Measurements from ENCODE around the gene RNF32. TPM values are rescaled to one million over a fixed set of nuclear protein-coding genes. Genes with fewer than 3 reads are reported as not detected.

Gene RNF32
- total and polyA plus RNA-seq, 7 donors = 0.36 to 3.7 (median 1.5) TPM

GRCh38 chr7:156655983-156656382 lies 15.4 kb downstream of the RNF32 start:
- TF ChIP-seq, protein P1, sequence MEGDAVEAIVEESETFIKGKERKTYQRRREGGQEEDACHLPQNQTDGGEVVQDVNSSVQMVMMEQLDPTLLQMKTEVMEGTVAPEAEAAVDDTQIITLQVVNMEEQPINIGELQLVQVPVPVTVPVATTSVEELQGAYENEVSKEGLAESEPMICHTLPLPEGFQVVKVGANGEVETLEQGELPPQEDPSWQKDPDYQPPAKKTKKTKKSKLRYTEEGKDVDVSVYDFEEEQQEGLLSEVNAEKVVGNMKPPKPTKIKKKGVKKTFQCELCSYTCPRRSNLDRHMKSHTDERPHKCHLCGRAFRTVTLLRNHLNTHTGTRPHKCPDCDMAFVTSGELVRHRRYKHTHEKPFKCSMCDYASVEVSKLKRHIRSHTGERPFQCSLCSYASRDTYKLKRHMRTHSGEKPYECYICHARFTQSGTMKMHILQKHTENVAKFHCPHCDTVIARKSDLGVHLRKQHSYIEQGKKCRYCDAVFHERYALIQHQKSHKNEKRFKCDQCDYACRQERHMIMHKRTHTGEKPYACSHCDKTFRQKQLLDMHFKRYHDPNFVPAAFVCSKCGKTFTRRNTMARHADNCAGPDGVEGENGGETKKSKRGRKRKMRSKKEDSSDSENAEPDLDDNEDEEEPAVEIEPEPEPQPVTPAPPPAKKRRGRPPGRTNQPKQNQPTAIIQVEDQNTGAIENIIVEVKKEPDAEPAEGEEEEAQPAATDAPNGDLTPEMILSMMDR (IDR thresholded peaks at IDR 0.05) = no peak
- TF ChIP-seq EP300 (IDR thresholded peaks at IDR 0.05) (no peak), POLR2A (IDR thresholded peaks at IDR 0.05) (no peak), POLR2AphosphoS5 (IDR thresholded peaks at IDR 0.05) (no peak)
- Histone ChIP-seq H3K36me3 (no peaks in the 10 kb centered on the region), H3K27me3 (peaks cover 0 to 65% (median 12%) of the 10 kb centered on the region in 3 donors), H3K4me3 (no peak overlapping the region), H3K4me1 (no peaks in the 10 kb centered on the region), H3K27ac (no peak overlapping the region), H3K9me3 (no peaks in the 10 kb centered on the region)
- WGBS, 2 donors = 66 to 80% methylated on average over 4 of the region's 4 CpGs
- intact Hi-C loops (cut with DNase I) = no loop called here
- no peak for DNase-seq

DNA sequence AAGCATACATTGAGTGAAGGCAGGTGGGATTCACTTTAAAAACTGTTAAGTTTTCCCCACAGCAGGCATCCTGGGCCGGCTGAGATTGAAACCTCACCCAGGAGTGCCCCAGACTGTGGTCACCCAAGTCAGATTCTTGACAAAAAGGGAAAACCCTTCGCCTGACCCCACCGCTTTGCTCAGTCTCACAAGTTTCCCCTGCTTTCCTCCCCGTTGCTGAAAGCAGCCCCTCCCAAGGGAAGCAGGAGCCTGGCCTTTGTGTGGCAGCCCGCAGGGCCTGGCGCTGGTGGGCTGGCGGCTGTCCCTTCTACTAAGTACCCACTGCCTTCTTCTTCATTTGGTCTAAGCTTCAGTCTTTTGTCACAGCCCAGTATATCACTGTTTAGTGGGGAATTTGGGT lies 16.0 kb downstream of the RNF32 start:
- Histone ChIP-seq H3K4me3 (no peak overlapping the region), H3K27ac (no peak overlapping the region), H3K9me3 (no peaks in the 10 kb centered on the region), H3K4me1 (no peaks in the 10 kb centered on the region), H3K27me3 (peaks cover 0 to 60% (median 9%) of the 10 kb centered on the region in 3 donors), H3K36me3 (no peaks in the 10 kb centered on the region)
- DNase-seq = no peak
- no peak for TF ChIP-seq POLR2AphosphoS5 (IDR thresholded peaks at IDR 0.05)
- TF ChIP-seq, protein P1 (IDR thresholded peaks at IDR 0.05) = no peak
- TF ChIP-seq EP300 (IDR thresholded peaks at IDR 0.05) = no peak
- TF ChIP-seq POLR2A (IDR thresholded peaks at IDR 0.05) = no peak
- 74 to 85% methylated on average over 7 of the region's 7 CpGs for WGBS, 2 donors
- intact Hi-C loops (cut with DNase I) = no loop called here

DNA sequence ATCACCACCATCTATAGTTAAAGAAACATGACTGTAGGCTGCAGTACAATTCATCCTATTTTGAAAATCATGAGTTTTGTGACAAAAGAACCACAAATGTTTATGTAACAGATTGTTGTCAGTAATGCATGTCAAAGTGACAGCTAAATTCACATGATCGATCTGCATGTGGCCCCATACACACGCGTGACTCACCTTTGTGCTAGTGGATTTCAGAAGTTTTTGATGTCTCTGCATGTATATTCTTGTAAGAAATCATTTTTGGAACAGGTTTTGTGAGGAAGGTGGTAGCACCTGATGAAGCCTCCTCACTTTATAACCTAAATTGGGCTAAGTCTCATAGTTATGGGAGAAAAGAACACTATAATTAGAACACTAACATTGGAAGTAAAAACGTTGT lies 17.1 kb downstream of the RNF32 start:
- H3K36me3 ChIP-seq = no peaks in the 10 kb centered on the region
- no peaks in the 10 kb centered on the region for H3K9me3 ChIP-seq
- no peak overlapping the region for H3K4me3 ChIP-seq
- intact Hi-C loops (cut with DNase I) = no loop called here
- 88 to 92% methylated on average over 4 of the region's 4 CpGs for WGBS, 2 donors
- H3K27me3 ChIP-seq = peaks cover 0 to 52% (median 3%) of the 10 kb centered on the region in 3 donors
- no peaks in the 10 kb centered on the region for H3K4me1 ChIP-seq
- TF ChIP-seq POLR2A (IDR thresholded peaks at IDR 0.05) (no peak), POLR2AphosphoS5 (IDR thresholded peaks at IDR 0.05) (no peak), EP300 (IDR thresholded peaks at IDR 0.05) (no peak)
- TF ChIP-seq, protein P1 (IDR thresholded peaks at IDR 0.05) = no peak
- H3K27ac ChIP-seq = no peak overlapping the region
- DNase-seq = no peak

GRCh38 chr7:156659203-156659602 lies 18.6 kb downstream of the RNF32 start:
- no peak for DNase-seq

More at GRCh38 chr7:156659203-156659602, 18.6 kb downstream of the RNF32 start:
- TF ChIP-seq POLR2AphosphoS5 (IDR thresholded peaks at IDR 0.05) (no peak), POLR2A (IDR thresholded peaks at IDR 0.05) (no peak), EP300 (IDR thresholded peaks at IDR 0.05) (no peak)
- TF ChIP-seq, protein P1 (IDR thresholded peaks at IDR 0.05) = no peak
- no peaks in the 10 kb centered on the region for H3K4me1 ChIP-seq
- H3K4me3 ChIP-seq = no peak overlapping the region
- intact Hi-C loops (cut with DNase I) = no loop called here
- H3K27ac ChIP-seq = no peak overlapping the region
- H3K27me3 ChIP-seq = peaks cover 0 to 39% (median 3%) of the 10 kb centered on the region in 3 donors
- 88 to 89% methylated on average over 6 of the region's 6 CpGs for WGBS, 2 donors
- H3K36me3 ChIP-seq = no peaks in the 10 kb centered on the region
- no peaks in the 10 kb centered on the region for H3K9me3 ChIP-seq
